DOHH2 (cell line): ENCODE measurements around the gene RIBC2.

ENCODE experiments used
- CTCF ChIP-seq: fragments of 200-600 bp; sonication (generic); IDR thresholded peaks from one replicate; pipeline ENCODE4 v1.5.1; 2014; ENCODE audit warnings: antibody characterized with exemption, mild to moderate bottlenecking, low read depth, low read length; ENCODE audit not compliant: poor library complexity, severe bottlenecking
- EZH2phosphoT487 ChIP-seq: fragments of 200-600 bp; sonication (generic); IDR thresholded peaks from 2 replicates; pipeline ENCODE4 v1.6.1; 2017; ENCODE audit warnings: borderline replicate concordance, mild to moderate bottlenecking, antibody characterized with exemption, low read length, moderate library complexity, mixed read lengths

- no peak for TF ChIP-seq EZH2phosphoT487
- no peak for TF ChIP-seq CTCF
Measured at GRCh38 chr22:45397806-45398205, 15.7 kb upstream of the RIBC2 start.
